GM06990 (cell line): ENCODE data around the gene EHMT1.

Experiments used
- DNase-seq: peaks from one replicate; pipeline ENCODE4 v3.0.0-alpha.2; 2011; ENCODE audit not compliant: insufficient read length; ENCODE audit errors: extremely low read depth
- H3K27me3 ChIP-seq: replicated peaks from 2 replicates; pipeline ENCODE4 v1.6.0; 2011; ENCODE audit warnings: low read length; ENCODE audit not compliant: control insufficient read depth, insufficient read depth
- H3K36me3 ChIP-seq: 2 replicates; pipeline ENCODE4 v1.5.1; 2011; ENCODE audit warnings: low read length; ENCODE audit not compliant: control insufficient read depth, insufficient read depth
- H3K4me3 ChIP-seq: replicated peaks from 2 replicates; pipeline ENCODE4 v1.5.1; 2011; ENCODE audit warnings: low read depth, mild to moderate bottlenecking, control low read depth, low read length
- TF ChIP-seq, protein P1 (sequence below): IDR thresholded peaks from 2 replicates; pipeline ENCODE4 v1.5.1; 2011; ENCODE audit warnings: low read length, control low read depth, mild to moderate bottlenecking, inconsistent platforms; ENCODE audit not compliant: insufficient read depth, poor library complexity, severe bottlenecking

The EHMT1 gene

DNA sequence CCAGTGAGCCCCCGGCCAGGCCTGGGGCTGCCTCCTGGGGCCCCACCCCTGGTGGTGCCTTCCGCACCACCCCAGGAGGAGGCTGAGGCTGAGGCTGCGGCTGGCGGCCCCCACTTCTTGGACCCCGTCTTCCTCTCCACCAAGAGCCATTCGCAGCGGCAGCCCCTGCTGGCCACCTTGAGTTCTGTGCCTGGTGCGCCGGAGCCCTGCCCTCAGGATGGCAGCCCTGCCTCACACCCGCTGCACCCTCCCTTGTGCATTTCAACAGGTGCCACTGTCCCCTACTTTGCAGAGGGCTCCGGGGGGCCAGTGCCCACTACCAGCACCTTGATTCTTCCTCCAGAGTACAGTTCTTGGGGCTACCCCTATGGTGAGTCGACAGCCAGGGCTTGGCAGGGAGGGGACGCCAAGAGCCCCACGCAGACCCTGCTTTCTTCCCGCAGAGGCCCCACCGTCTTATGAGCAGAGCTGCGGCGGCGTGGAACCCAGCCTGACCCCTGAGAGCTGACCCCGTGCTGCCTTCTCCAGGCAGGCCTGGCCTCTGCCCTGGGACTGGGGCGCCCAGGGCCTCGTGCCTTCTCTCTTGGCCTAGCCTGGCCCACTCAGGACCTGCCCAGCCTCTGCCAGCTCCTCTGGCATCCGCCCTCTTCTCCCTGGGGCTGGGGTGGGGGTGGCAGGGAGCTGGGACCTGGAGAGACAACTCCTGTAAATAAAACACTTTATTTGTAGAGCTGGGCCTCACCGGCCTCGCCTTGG, 4.0 kb upstream of the EHMT1 start:
- TF ChIP-seq, protein P1, sequence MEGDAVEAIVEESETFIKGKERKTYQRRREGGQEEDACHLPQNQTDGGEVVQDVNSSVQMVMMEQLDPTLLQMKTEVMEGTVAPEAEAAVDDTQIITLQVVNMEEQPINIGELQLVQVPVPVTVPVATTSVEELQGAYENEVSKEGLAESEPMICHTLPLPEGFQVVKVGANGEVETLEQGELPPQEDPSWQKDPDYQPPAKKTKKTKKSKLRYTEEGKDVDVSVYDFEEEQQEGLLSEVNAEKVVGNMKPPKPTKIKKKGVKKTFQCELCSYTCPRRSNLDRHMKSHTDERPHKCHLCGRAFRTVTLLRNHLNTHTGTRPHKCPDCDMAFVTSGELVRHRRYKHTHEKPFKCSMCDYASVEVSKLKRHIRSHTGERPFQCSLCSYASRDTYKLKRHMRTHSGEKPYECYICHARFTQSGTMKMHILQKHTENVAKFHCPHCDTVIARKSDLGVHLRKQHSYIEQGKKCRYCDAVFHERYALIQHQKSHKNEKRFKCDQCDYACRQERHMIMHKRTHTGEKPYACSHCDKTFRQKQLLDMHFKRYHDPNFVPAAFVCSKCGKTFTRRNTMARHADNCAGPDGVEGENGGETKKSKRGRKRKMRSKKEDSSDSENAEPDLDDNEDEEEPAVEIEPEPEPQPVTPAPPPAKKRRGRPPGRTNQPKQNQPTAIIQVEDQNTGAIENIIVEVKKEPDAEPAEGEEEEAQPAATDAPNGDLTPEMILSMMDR, result no peak
- DNase-seq, result no peak
- H3K4me3 ChIP-seq, result no peak overlapping the region
- H3K36me3 ChIP-seq, result peaks cover 29% of the 10 kb centered on the region
- no peaks in the 10 kb centered on the region for H3K27me3 ChIP-seq

DNA sequence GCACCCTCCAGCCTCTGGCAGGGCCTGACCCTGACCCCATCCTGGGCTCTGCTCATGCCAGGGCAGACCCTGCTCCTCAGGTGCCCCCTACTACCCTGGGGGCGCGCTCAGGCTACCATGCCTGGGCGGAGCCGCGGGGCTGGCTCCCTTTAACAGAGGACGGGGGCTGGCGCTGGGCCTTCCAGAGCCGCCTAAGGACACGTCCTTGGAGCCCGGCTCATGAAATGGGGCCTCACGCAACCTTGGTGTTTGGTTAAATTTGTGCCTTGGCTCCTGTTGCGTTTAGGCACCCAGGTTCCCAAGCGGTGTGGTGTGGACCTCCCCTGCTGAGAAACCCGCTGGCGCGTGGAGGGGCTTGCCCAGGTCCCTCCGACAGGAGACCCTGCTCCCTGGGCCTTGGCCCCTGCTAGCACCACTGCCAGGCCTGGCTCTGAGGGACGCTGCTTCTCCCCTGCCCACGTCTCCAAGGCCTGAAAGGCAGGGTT, 3.4 kb upstream of the EHMT1 start:
- H3K4me3 ChIP-seq, result no peak overlapping the region
- TF ChIP-seq, protein P1, result no peak
- no peak for DNase-seq
- H3K27me3 ChIP-seq, result no peaks in the 10 kb centered on the region
- H3K36me3 ChIP-seq, result peaks cover 29% of the 10 kb centered on the region

DNA sequence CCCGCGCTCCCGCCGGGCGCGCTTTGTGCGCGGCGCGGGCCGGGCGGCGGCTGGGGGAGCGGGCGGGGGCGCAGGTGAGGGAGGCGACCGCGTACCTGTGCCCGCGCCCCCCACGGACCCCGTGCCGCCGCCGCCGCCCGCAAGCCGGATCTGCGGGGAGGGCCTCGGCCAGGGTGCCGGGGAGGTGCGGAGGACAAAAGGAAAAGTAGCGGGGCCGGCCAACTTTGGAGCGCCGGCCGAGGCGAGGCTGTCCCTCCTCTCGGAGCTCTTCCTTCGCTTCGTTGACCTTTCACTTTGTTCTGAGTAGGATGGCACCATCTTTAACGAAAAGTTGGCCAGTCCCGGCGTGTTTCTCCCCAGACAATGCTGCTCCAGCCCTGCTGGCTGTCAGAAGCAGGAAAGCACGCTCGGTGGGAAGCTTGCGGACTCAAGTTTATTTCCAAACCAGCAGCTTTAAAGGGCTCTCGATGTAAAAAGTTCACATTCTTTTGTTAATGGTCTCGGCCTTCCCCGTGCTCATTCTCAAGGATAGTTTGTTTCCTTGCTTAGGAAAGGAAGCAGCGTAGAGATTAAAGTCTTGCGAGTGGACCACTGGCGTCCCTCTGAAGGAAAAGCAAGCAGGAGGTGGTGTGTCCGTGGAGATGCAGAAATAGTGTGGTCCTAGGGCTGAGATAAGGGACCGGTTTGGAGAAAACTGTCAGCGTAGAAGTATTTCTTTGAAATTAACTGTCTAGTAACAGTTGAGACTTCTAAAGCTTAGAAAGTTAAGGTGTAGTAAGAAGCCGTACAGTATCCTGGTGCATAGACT, 639 bp downstream of the EHMT1 start:
- DNase-seq, result peak; percentile 58
- Histone ChIP-seq H3K4me3 (peak overlapping the region; percentile 84), H3K36me3 (peaks cover 16% of the 10 kb centered on the region), H3K27me3 (no peaks in the 10 kb centered on the region)
- TF ChIP-seq, protein P1, result no peak

DNA sequence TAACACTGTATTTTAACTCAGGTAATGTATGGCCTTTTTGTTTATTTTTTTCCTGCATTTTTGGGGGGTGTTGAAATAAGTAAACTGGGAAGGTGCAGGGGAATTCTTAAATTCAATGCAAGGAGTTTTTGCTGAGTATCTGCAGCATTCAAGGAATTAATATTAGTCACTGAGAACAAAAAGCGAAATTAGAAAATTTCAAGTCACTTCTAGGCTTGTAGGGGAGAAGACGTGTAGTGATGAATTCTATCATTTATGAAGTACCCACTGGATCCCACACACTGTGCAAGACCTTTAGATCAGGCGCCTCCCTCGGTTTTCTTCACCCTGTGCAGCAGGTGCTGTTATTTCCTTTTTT, 1.2 kb downstream of the EHMT1 start:
- Histone ChIP-seq H3K4me3 (peak overlapping the region; percentile 84), H3K27me3 (no peaks in the 10 kb centered on the region), H3K36me3 (peaks cover 13% of the 10 kb centered on the region)
- TF ChIP-seq, protein P1, result no peak
- DNase-seq, result no peak

DNA sequence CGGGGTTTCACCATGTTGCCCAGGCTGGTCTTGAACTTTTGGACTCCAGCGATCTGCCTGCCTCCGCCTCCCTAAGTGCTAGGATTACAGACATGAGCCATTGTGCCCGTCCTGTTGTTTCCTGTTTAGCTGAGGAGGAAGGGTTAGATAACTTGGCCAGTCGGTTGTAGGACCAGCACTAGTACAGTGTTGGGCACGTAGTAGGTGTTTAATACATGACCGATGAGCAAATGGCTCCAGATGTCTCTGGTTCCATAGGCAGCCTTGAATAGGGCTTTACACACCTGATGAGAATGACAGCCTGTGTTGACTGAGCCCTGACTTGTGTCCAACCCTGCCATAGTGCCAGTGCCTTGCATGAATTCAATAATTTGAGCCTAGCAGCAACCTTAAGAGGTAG, 1.8 kb downstream of the EHMT1 start:
- peak overlapping the region; percentile 84 for H3K4me3 ChIP-seq
- TF ChIP-seq, protein P1, result no peak
- no peaks in the 10 kb centered on the region for H3K27me3 ChIP-seq
- peaks cover 9% of the 10 kb centered on the region for H3K36me3 ChIP-seq
- no peak for DNase-seq
